Measurements from ENCODE around the gene KCNIP4. TPM values are rescaled to one million over a fixed set of nuclear protein-coding genes. Genes with fewer than 3 reads are reported as not detected.

Gene KCNIP4
- total RNA-seq, 1 donor from 2014 or later: 0.59 TPM

DNA sequence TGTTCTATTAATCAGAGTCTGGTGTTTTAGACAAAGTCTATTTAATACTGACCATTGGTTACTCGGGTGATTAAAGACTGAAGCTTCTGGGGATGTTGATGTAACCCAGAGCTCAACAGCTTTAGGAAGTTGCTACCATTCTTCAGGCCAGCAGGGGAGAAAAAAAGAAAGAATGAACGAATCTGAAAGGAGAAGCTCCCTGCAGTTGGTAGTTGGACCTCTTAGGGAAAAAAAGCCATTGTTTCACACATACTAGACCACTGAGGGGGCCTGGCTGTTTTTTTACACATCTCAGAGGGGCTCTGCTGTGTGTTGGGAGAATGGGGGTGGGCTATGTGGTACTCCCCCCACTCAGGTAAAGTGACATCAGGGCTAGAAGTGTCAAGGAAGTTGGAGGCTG is 378.9 kb downstream of the KCNIP4 start:
- Histone ChIP-seq H3K27ac (ENCODE audit: low read depth, low read length) (no peak overlapping the region), H3K27me3 (ENCODE audit: insufficient read depth, low read length) (no peaks in the 10 kb centered on the region), H3K4me3 (ENCODE audit: insufficient read depth, low read depth, low read length) (no peak overlapping the region), H3K79me2 (ENCODE audit: insufficient read depth, low read length) (no peaks in the 10 kb centered on the region), H3K4me1 (ENCODE audit: insufficient read depth, low read length) (no peaks in the 10 kb centered on the region), H3K9ac (ENCODE audit: low read length) (no peak overlapping the region), H3K4me2 (ENCODE audit: low read length) (no peak overlapping the region), H3K9me3 (ENCODE audit: insufficient read depth, low read depth, low read length) (no peaks in the 10 kb centered on the region), H4K20me1 (ENCODE audit: insufficient read depth, low read length) (no peaks in the 10 kb centered on the region), H2AFZ (ENCODE audit: low read depth, low read length) (no peak overlapping the region), H3K36me3 (ENCODE audit: insufficient read depth, low read length) (no peaks in the 10 kb centered on the region)
- peaks cover 1% of the 10 kb centered on the region for H3K9me3 Mint-ChIP-seq (ENCODE audit: unreplicated experiment)
- H3K36me3 Mint-ChIP-seq (ENCODE audit: low read depth, unreplicated experiment): no peaks in the 10 kb centered on the region
- no peak overlapping the region for H3K27ac Mint-ChIP-seq (ENCODE audit: unreplicated experiment)
- no peak overlapping the region for H3K4me3 Mint-ChIP-seq (ENCODE audit: unreplicated experiment)
- TF ChIP-seq, protein P1, sequence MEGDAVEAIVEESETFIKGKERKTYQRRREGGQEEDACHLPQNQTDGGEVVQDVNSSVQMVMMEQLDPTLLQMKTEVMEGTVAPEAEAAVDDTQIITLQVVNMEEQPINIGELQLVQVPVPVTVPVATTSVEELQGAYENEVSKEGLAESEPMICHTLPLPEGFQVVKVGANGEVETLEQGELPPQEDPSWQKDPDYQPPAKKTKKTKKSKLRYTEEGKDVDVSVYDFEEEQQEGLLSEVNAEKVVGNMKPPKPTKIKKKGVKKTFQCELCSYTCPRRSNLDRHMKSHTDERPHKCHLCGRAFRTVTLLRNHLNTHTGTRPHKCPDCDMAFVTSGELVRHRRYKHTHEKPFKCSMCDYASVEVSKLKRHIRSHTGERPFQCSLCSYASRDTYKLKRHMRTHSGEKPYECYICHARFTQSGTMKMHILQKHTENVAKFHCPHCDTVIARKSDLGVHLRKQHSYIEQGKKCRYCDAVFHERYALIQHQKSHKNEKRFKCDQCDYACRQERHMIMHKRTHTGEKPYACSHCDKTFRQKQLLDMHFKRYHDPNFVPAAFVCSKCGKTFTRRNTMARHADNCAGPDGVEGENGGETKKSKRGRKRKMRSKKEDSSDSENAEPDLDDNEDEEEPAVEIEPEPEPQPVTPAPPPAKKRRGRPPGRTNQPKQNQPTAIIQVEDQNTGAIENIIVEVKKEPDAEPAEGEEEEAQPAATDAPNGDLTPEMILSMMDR (IDR thresholded peaks at IDR 0.05; ENCODE audit: insufficient read depth, low read depth, low read length): no peak
- TF ChIP-seq EZH2 (IDR thresholded peaks at IDR 0.05; ENCODE audit: insufficient read depth, low read length): no peak
- H3K27me3 Mint-ChIP-seq (ENCODE audit: low read depth, unreplicated experiment): no peaks in the 10 kb centered on the region
- DNase-seq (ENCODE audit: low read depth) (no peak), FAIRE-seq (no peak)
- H3K4me1 Mint-ChIP-seq (ENCODE audit: low read depth, unreplicated experiment): peaks cover 2% of the 10 kb centered on the region

DNA sequence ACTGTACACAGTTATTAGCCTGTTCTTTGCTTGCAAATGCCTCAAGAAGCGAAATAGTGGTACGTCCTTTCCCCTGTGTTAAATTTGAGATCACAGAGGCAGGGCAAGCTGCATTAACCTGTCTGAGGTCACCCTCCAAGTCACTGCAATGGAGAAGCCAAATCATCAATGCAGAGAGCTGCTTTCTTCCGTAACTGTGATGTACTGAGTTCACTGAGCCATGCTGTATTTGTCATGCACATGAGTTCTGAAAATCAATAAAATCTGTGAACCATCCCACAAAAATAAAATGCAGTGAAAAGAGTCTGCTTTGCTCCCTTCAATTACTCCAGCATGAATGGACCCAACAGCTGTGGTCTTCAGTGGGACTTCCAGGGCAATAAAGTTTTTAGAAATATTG is 393.5 kb downstream of the KCNIP4 start:
- no peak for FAIRE-seq

DNA sequence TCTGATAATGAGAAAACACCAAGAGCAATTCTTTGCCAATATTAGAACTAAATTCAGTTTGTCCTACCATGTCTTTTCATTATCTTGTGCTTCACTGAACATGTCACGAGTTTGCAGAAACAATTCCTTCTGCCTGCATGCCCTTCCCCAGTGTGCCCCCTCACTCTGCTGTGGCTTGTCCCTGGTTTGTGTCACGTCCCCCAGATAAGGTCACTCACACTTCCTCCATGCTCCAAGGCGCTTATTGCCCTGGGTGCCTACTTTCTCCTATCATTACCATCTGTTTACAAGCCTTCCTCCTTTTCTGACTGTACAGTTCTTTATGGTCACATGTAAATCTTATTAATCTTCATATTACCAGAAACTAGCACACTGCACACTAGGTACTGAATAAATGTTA is 394.1 kb downstream of the KCNIP4 start:
- no peaks in the 10 kb centered on the region for H3K4me1 ChIP-seq (ENCODE audit: insufficient read depth, low read length)
- FAIRE-seq (no peak), DNase-seq (ENCODE audit: low read depth) (no peak)
- H2AFZ ChIP-seq (ENCODE audit: low read depth, low read length): no peak overlapping the region
- Mint-ChIP-seq H3K27me3 (ENCODE audit: low read depth, unreplicated experiment) (peaks cover 3% of the 10 kb centered on the region), H3K4me3 (ENCODE audit: unreplicated experiment) (no peak overlapping the region), H3K27ac (ENCODE audit: unreplicated experiment) (no peak overlapping the region), H3K36me3 (ENCODE audit: low read depth, unreplicated experiment) (no peaks in the 10 kb centered on the region), H3K9me3 (ENCODE audit: unreplicated experiment) (no peaks in the 10 kb centered on the region), H3K4me1 (ENCODE audit: low read depth, unreplicated experiment) (no peaks in the 10 kb centered on the region)
- H3K4me2 ChIP-seq (ENCODE audit: low read length): no peak overlapping the region
- no peak overlapping the region for H3K4me3 ChIP-seq (ENCODE audit: insufficient read depth, low read depth, low read length)
- H3K9ac ChIP-seq (ENCODE audit: low read length): no peak overlapping the region
- TF ChIP-seq EZH2 (IDR thresholded peaks at IDR 0.05; ENCODE audit: insufficient read depth, low read length): no peak
- TF ChIP-seq, protein P1 (IDR thresholded peaks at IDR 0.05; ENCODE audit: insufficient read depth, low read depth, low read length): no peak
- no peaks in the 10 kb centered on the region for H3K9me3 ChIP-seq (ENCODE audit: insufficient read depth, low read depth, low read length)
- no peak overlapping the region for H3K27ac ChIP-seq (ENCODE audit: low read depth, low read length)
- H4K20me1 ChIP-seq (ENCODE audit: insufficient read depth, low read length): no peaks in the 10 kb centered on the region
- H3K36me3 ChIP-seq (ENCODE audit: insufficient read depth, low read length): no peaks in the 10 kb centered on the region
- no peaks in the 10 kb centered on the region for H3K27me3 ChIP-seq (ENCODE audit: insufficient read depth, low read length)
- H3K79me2 ChIP-seq (ENCODE audit: insufficient read depth, low read length): no peaks in the 10 kb centered on the region

More for the DNA sequence above, 393.5 kb downstream of the KCNIP4 start:
- H3K27me3 Mint-ChIP-seq (ENCODE audit: low read depth, unreplicated experiment): peaks cover 3% of the 10 kb centered on the region
- no peaks in the 10 kb centered on the region for H3K9me3 ChIP-seq (ENCODE audit: insufficient read depth, low read depth, low read length)
- DNase-seq (ENCODE audit: low read depth): no peak
- H3K4me2 ChIP-seq (ENCODE audit: low read length): no peak overlapping the region
- no peaks in the 10 kb centered on the region for H3K27me3 ChIP-seq (ENCODE audit: insufficient read depth, low read length)
- no peaks in the 10 kb centered on the region for H3K79me2 ChIP-seq (ENCODE audit: insufficient read depth, low read length)
- no peak overlapping the region for H2AFZ ChIP-seq (ENCODE audit: low read depth, low read length)
- no peaks in the 10 kb centered on the region for H3K36me3 Mint-ChIP-seq (ENCODE audit: low read depth, unreplicated experiment)
- no peaks in the 10 kb centered on the region for H3K36me3 ChIP-seq (ENCODE audit: insufficient read depth, low read length)
- no peak overlapping the region for H3K27ac Mint-ChIP-seq (ENCODE audit: unreplicated experiment)
- no peaks in the 10 kb centered on the region for H4K20me1 ChIP-seq (ENCODE audit: insufficient read depth, low read length)
- H3K4me1 ChIP-seq (ENCODE audit: insufficient read depth, low read length): no peaks in the 10 kb centered on the region
- H3K4me3 ChIP-seq (ENCODE audit: insufficient read depth, low read depth, low read length): no peak overlapping the region
- no peaks in the 10 kb centered on the region for H3K4me1 Mint-ChIP-seq (ENCODE audit: low read depth, unreplicated experiment)
- no peak overlapping the region for H3K9ac ChIP-seq (ENCODE audit: low read length)
- H3K9me3 Mint-ChIP-seq (ENCODE audit: unreplicated experiment): no peaks in the 10 kb centered on the region
- TF ChIP-seq EZH2 (IDR thresholded peaks at IDR 0.05; ENCODE audit: insufficient read depth, low read length): no peak
- TF ChIP-seq, protein P1 (IDR thresholded peaks at IDR 0.05; ENCODE audit: insufficient read depth, low read depth, low read length): no peak
- no peak overlapping the region for H3K27ac ChIP-seq (ENCODE audit: low read depth, low read length)
- H3K4me3 Mint-ChIP-seq (ENCODE audit: unreplicated experiment): no peak overlapping the region
